Retinal pigment epithelial cell (primary cell): Measurements from ENCODE around the gene TIPARP.

ENCODE experiments used
- DNase-seq: peaks from one replicate; pipeline ENCODE4 v3.0.0-alpha.2; 2010; ENCODE audit warnings: low read depth
- H3K4me3 ChIP-seq: 2 replicates; pipeline ENCODE4 v1.5.1; 2011; ENCODE audit warnings: mild to moderate bottlenecking, low read length, control low read depth, moderate library complexity
- TF ChIP-seq, protein P1 (sequence below): conservative IDR thresholded peaks from 2 replicates; pipeline ENCODE4 v1.5.1; 2011; ENCODE audit warnings: low read depth, low read length, control low read depth, inconsistent platforms

TIPARP gene

DNA sequence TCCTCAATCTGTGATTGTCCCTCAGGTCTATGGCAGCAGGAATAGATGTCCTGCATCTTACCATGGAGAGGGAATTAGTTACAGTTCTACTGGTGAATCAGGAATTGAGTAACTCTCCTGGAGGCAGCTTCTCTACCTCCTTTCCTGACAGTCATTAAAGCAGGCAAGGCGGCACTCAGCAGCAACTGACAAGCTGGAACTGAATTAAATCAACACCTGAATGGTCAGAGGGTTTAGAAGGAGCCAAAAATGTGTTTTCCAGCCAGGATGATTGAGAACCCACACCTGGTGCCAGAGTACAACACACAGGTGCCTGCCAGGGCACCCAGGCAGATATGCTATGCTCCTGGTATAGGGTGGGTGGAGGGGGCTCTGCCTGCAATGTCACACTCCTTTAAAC is 43.1 kb upstream of the TIPARP start:
- TF ChIP-seq, protein P1, sequence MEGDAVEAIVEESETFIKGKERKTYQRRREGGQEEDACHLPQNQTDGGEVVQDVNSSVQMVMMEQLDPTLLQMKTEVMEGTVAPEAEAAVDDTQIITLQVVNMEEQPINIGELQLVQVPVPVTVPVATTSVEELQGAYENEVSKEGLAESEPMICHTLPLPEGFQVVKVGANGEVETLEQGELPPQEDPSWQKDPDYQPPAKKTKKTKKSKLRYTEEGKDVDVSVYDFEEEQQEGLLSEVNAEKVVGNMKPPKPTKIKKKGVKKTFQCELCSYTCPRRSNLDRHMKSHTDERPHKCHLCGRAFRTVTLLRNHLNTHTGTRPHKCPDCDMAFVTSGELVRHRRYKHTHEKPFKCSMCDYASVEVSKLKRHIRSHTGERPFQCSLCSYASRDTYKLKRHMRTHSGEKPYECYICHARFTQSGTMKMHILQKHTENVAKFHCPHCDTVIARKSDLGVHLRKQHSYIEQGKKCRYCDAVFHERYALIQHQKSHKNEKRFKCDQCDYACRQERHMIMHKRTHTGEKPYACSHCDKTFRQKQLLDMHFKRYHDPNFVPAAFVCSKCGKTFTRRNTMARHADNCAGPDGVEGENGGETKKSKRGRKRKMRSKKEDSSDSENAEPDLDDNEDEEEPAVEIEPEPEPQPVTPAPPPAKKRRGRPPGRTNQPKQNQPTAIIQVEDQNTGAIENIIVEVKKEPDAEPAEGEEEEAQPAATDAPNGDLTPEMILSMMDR, result no peak
- DNase-seq, result no peak
- no peak overlapping the region for H3K4me3 ChIP-seq

DNA sequence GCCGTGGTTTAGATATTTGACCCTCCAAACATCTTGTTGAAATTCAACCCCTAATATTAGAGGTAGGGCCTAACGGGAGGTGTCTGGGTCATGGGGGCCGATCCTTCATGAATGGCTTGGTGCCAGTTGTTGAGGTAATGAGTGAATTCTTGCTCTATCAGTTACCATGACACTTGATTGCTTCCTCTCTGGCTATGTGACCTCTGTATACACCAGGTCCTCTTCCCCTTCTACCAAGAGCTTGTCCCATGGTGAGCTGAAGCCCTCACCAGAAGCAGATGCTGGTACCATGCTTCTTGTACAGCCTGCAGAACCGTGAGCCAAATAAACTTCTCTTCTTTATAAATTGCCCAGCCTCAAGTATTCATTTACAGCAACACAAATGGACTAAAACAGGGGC is 41.8 kb upstream of the TIPARP start:
- no peak overlapping the region for H3K4me3 ChIP-seq
- TF ChIP-seq, protein P1, result no peak
- no peak for DNase-seq

DNA sequence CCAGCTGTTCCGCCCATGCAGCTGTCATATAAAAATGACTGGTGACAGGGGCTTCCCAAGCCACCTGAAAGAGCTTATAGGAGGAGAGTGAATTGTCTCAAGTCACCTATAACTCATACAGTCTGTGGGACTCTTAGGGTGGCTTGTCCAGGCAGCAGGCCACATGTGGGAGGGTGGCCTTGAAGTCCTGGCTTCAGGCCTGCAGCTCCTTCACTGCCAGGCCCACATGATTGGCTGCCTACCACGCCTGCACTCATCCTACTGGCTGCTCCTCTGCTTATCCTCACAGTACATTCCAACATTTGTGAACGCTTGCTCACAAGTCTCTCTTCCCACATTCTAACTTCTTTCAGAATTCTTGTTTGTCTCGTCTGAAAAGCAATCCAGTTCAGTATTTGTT is 41.1 kb upstream of the TIPARP start:
- peak; percentile 51 for DNase-seq

DNA sequence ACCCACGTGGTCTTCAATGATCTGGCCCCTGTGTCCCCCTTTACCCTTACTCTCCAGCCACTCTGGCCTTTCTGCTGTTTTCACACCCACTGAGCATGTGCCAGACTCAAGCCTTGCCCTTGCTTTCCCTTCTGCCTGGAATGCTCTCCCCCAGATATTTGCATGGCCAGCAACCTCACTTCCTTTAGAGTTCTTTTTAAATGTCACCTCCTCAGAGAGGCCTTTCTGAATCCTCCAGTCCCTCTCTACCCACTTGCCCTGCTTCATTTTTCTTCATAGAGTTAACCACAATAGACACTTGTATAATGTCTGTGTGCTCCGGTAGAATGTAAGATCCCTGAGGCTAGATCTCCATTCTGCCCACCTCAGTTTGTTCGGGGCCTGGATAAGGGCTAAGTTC is 39.4 kb upstream of the TIPARP start:
- DNase-seq, result no peak
- no peak overlapping the region for H3K4me3 ChIP-seq
- TF ChIP-seq, protein P1, result no peak

More for the DNA sequence above, 41.1 kb upstream of the TIPARP start:
- no peak overlapping the region for H3K4me3 ChIP-seq
- TF ChIP-seq, protein P1, result no peak

DNA sequence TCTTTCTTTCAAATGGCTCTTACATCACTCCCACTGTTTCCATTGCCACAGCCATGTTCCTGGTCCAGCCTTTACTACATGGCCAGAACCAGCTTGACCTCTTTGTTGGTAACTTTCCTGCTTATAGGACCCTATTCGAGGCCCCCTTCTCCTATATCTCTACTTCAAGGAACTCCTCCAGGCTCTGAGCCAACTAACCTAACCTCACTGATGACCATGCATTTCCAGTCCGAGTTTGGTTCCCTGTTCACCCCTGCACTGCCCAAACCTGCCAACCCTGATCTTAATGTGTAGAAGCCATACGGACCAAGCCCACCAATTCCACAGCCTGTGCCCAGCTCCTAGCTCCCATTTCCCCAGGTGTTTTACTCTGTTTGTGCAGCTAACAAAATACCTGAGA is 38.4 kb upstream of the TIPARP start:
- H3K4me3 ChIP-seq, result no peak overlapping the region
- DNase-seq, result no peak
- TF ChIP-seq, protein P1, result no peak

DNA sequence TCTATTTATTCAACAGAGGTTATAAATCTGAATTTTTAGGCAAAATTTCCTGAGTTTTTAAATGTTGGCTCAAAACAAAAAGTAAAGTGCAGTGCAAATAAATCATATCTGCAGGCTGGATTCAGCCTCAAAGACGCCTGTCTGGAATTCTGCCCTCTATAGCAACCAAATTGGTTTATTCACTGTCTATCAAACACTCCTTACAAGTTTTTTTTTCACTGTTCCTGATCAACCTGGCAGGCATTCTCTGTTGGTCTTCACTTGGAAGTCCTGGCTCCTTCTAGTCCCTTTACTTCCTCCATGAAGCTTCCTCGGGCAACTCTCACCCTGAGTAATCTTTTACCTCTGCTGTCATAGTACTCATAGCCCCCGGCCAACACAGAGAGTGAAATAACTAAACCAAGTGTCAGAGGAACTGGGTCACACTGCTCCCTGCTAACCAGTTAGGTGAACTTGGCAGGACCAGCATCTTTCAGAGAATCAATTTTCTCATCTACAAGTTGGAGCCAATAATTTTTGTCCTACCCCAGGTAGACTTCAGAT is 36.8 kb upstream of the TIPARP start:
- no peak overlapping the region for H3K4me3 ChIP-seq
- no peak for DNase-seq
- TF ChIP-seq, protein P1, result no peak

DNA sequence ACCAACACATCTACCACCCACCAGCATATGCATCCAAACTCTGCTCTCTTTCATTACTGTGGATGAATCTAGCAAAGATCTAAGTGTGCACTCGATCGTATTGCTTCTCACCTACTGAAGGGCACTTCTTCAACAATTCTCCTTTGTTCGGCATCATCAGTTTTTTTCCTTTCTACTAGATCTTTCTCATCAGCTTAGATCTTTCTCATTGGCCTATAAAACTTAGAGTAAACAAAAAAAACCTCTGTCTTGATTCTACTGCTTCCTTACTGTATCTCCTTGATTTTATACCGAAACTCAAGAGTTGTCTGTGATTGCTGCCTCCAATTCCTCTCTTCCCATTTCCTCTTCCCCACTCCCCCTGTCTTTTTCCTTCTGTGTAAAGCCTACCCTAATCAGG is 36.1 kb upstream of the TIPARP start:
- H3K4me3 ChIP-seq, result no peak overlapping the region
- TF ChIP-seq, protein P1, result no peak
- DNase-seq, result no peak
